HepG2 (cell line): Measurements from ENCODE around the gene TEFM. TPM values are rescaled to one million over a fixed set of nuclear protein-coding genes. Genes with fewer than 3 reads are reported as not detected.
A peak's percentile ranks its signal among the peaks of the same experiment; 100 is the strongest.

ENCODE experiments used
- ATAC-seq: fragments of 200-7000 bp; cut with Tn5 transposase; 3 replicates; pipeline ENCODE4 v1.9.1; 2020; ENCODE audit warnings: mild to moderate bottlenecking, moderate library complexity
- BruUV-seq: library from RNA; stranded (reverse); fragments of 400-500 nt; replicated peaks from 2 replicates; lab custom pipeline; 2021; lab: Mats Ljungman, UMichigan
- CTCF ChIA-PET: fragments of 300-600 bp; formaldehyde crosslinking; extraction: SDS; loops from one replicate; lab custom pipeline; 2021; ENCODE audit warnings: low total read pairs, inconsistent platforms, low intra/inter-chr PET ratio; lab: Yijun Ruan, JAX
- POLR2A ChIA-PET: fragments of 350-600 bp; sonication (Branson Sonifier 250); formaldehyde crosslinking; loops from one replicate; lab custom pipeline; 2020; ENCODE audit warnings: antibody characterized with exemption, inconsistent platforms; lab: Yijun Ruan, JAX
- DNase-seq: peaks from one replicate; pipeline ENCODE4 v3.0.0-alpha.2; 2015; ENCODE audit warnings: low spot score
- FAIRE-seq: peaks from 3 replicates; lab custom pipeline; 2011; peaks lifted over from hg19 to GRCh38; lab: Jason Lieb, UNC
- H2AFZ ChIP-seq: one replicate; pipeline ENCODE4 v1.6.1; 2011; ENCODE audit warnings: low read length, inconsistent platforms
- H3K27ac ChIP-seq: fragments of 300-600 bp; 3 replicates; pipeline ENCODE4 v1.8.0; 2011; ENCODE audit warnings: mixed run types, mild to moderate bottlenecking, mixed read lengths, low read length, inconsistent platforms; ENCODE audit not compliant: insufficient read depth; ENCODE audit errors: extremely low read length
- H3K27me3 ChIP-seq, 2 experiments: fragments of 200-600 bp in 1 of 2; 2 replicates in 1 of 2; 3 replicates in 1 of 2; pipeline versions ENCODE4 v1.6.0 to v1.8.0; 2011; ENCODE audit warnings: low read length in 2 of 2, mild to moderate bottlenecking in 2 of 2, moderate library complexity in 2 of 2, inconsistent platforms in 1 of 2; ENCODE audit not compliant: insufficient read depth in 2 of 2, control insufficient read depth in 1 of 2
- H3K36me3 ChIP-seq, 2 experiments: fragments of 200-600 bp in 1 of 2; replicated peaks in 1 of 2; 2 replicates in 1 of 2; 3 replicates in 1 of 2; pipeline versions ENCODE4 v1.5.1 to v1.8.0; 2011; ENCODE audit warnings: low read length in 2 of 2, inconsistent platforms in 1 of 2; ENCODE audit not compliant: insufficient read depth in 2 of 2, control insufficient read depth in 1 of 2
- H3K4me1 ChIP-seq: 2 replicates; pipeline ENCODE4 v1.5.1; 2012; ENCODE audit warnings: low read length, inconsistent platforms; ENCODE audit not compliant: insufficient read depth
- H3K4me2 ChIP-seq: 2 replicates; pipeline ENCODE4 v1.6.0; 2011; ENCODE audit warnings: low read depth, low read length, inconsistent platforms
- H3K4me3 ChIP-seq, 3 experiments: fragments of 200-600 bp in 1 of 3; sonication (generic), shearing (Covaris generic) in 1 of 3; replicated peaks in 1 of 3; 2 replicates each; pipeline ENCODE4 v1.5.1; 2011 to 2016; ENCODE audit warnings: low read length in 3 of 3, inconsistent platforms in 2 of 3, low read depth in 2 of 3, mild to moderate bottlenecking in 2 of 3, control low read depth in 1 of 3, mixed read lengths in 1 of 3; ENCODE audit not compliant: insufficient read depth in 1 of 3
- H3K79me2 ChIP-seq: one replicate; pipeline ENCODE4 v1.6.1; 2011; ENCODE audit warnings: low read length, inconsistent platforms; ENCODE audit not compliant: insufficient read depth
- H3K9ac ChIP-seq: 2 replicates; pipeline ENCODE4 v1.6.0; 2011; ENCODE audit warnings: mild to moderate bottlenecking, low read depth, low read length, inconsistent platforms; ENCODE audit not compliant: insufficient read depth
- H3K9me3 ChIP-seq: 2 replicates; pipeline ENCODE4 v1.5.1; 2012; ENCODE audit warnings: mild to moderate bottlenecking, low read length
- H4K20me1 ChIP-seq: 2 replicates; pipeline ENCODE4 v1.6.0; 2011; ENCODE audit warnings: inconsistent platforms, mild to moderate bottlenecking, low read length, moderate library complexity; ENCODE audit not compliant: insufficient read depth
- JUND ChIP-seq: sonication (generic); formaldehyde crosslinking; IDR thresholded peaks from 2 replicates; pipeline ENCODE4 v1.8.0; 2022; ENCODE audit warnings: mild to moderate bottlenecking, missing genetic modification reagents
- MAFF ChIP-seq: IDR thresholded peaks from 2 replicates; pipeline ENCODE4 v1.6.1; 2011; ENCODE audit warnings: low read depth, low read length, improper control_type of control experiment
- MAFK ChIP-seq, 2 experiments: IDR thresholded peaks in 1 of 2; conservative IDR thresholded peaks in 1 of 2; 2 replicates each; pipeline ENCODE4 v1.6.1; 2011; ENCODE audit warnings: improper control_type of control experiment in 2 of 2, low read length in 2 of 2
- MTA3 ChIP-seq: sonication (generic); formaldehyde crosslinking; IDR thresholded peaks from 2 replicates; pipeline ENCODE4 v1.4.0; 2020; ENCODE audit warnings: missing genetic modification reagents
- NFYB ChIP-seq: sonication (generic); formaldehyde crosslinking; IDR thresholded peaks from 2 replicates; pipeline ENCODE4 v1.4.0; 2020; ENCODE audit warnings: missing genetic modification reagents
- ZNF256 ChIP-seq: sonication (generic); formaldehyde crosslinking; conservative IDR thresholded peaks from 2 replicates; pipeline ENCODE4 v1.4.0; 2020; ENCODE audit warnings: missing genetic modification reagents
- ZNF569 ChIP-seq: sonication (generic); formaldehyde crosslinking; IDR thresholded peaks from 2 replicates; pipeline ENCODE4 v1.5.0; 2020; ENCODE audit warnings: mild to moderate bottlenecking, missing genetic modification reagents, moderate library complexity, borderline replicate concordance
- WGBS: methylation state at CpG from one replicate; pipeline ENCODE4 v1.1.6; 2017; ENCODE audit warnings: low lambda C conversion rate; 5-methylcytosine and 5-hydroxymethylcytosine counted together
- in situ Hi-C: cut with HindIII; loops from 2 replicates; pipeline ENCODE4 v1.10.0; 2017; ENCODE audit warnings: low pct_unique_long_range_greater_than_20kb; ENCODE audit not compliant: extremely low pct_ligation_motif_present
- intact Hi-C: fragments of 100-400 bp; cut with micrococcal nuclease; formaldehyde crosslinking; loops from one replicate; pipeline ENCODE4 v1.10.0; 2022; ENCODE audit not compliant: unreplicated experiment
- polyA plus RNA-seq, 8 experiments: library from polyadenylated mRNA; depleted of rRNA in 3 of 8; stranded (reverse) in 7 of 8; unstranded in 1 of 8; fragments of >200 nt; fragmentation: Illumina TruSeq in 4 of 8; extraction: Trizol in 4 of 8; gene quantifications; 2 replicates each; pipeline versions ENCODE4 v1.2.1 to v1.2.3, GENCODE V29; 2011 to 2016; ENCODE audit warnings: low read depth in 4 of 8, missing spikeins in 1 of 8, mixed read lengths in 1 of 8; ENCODE audit not compliant: insufficient read depth in 1 of 8
- total RNA-seq, 5 experiments: library from RNA; depleted of rRNA; stranded (reverse); fragments of >200 nt; fragmentation: Illumina TruSeq; extraction: Trizol; gene quantifications; 2 replicates each; pipeline ENCODE4 v1.2.3, GENCODE V29; 2016; ENCODE audit warnings: low read depth in 1 of 5
- TF ChIP-seq, protein P1 (sequence below): sonication (generic); formaldehyde crosslinking; IDR thresholded peaks from 2 replicates; pipeline ENCODE4 v1.5.0; 2020; ENCODE audit warnings: mild to moderate bottlenecking, missing genetic modification reagents
- TF ChIP-seq, protein P2 (sequence below): sonication (generic); formaldehyde crosslinking; IDR thresholded peaks from 2 replicates; pipeline ENCODE4 v1.4.0; 2020; ENCODE audit warnings: mild to moderate bottlenecking, missing genetic modification reagents

Gene TEFM
- total and polyA plus RNA-seq, 2 of the 13 experiments (the other 11 are each of a cell fraction or from before 2014, with no cell fraction given) = 7.0 to 20.0 TPM

DNA sequence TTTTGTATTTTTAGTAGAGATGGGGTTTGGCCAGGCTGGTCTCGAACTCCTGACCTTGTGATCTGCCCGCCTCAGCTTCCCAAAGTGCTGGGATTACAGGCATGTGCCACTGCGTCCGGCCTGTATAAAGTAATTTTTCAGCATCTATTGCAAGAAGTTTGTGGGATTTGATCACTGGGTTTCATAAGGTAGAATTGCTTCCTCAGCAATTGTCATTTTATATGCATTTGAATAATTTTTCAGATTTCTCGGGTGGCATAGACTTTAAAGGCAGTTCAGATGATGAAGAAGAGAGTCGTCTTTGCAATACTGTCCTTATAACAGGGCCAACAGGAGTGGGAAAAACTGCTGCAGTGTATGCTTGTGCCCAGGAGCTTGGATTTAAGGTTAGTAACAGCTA lies 37.0 kb downstream of the TEFM start:
- no peak for DNase-seq
- Histone ChIP-seq H3K27me3 (no peaks in the 10 kb centered on the region), H3K36me3 (peaks cover 6 to 45% of the 10 kb centered on the region in 2 experiments; a peak in 4 of 5 replicates), H3K9ac (no peak overlapping the region), H3K27ac (no peak overlapping the region), H3K79me2 (no peaks in the 10 kb centered on the region), H3K4me2 (no peak overlapping the region), H4K20me1 (no peaks in the 10 kb centered on the region), H2AFZ (no peak overlapping the region), H3K4me1 (no peaks in the 10 kb centered on the region), H3K9me3 (no peaks in the 10 kb centered on the region), H3K4me3 (no peak overlapping the region)
- WGBS = 95% methylated on average over 6 of the region's 6 CpGs
- no peak for ATAC-seq
- in situ Hi-C loops (no loop called here), intact Hi-C loops (no loop called here)
- no peak for TF ChIP-seq ZNF569 (CRISPR knock-in tag)
- TF ChIP-seq NFYB (CRISPR knock-in tag) = no peak
- peak; percentile 52 to 77; a peak in 3 of 4 replicates for TF ChIP-seq MAFK (conservative IDR thresholded peaks at IDR 0.05 in 1 of 2, IDR thresholded peaks at IDR 0.05 in 1 of 2; ENCODE audit: low read length in 2 of 2)
- no peak for TF ChIP-seq MTA3 (CRISPR knock-in tag)
- TF ChIP-seq MAFF = peak; percentile 53
- TF ChIP-seq ZNF256 (CRISPR knock-in tag) = no peak
- ChIA-PET POLR2A (no interaction called here), CTCF (no interaction called here)
- FAIRE-seq = no peak
- BruUV-seq = no TSS peak

DNA sequence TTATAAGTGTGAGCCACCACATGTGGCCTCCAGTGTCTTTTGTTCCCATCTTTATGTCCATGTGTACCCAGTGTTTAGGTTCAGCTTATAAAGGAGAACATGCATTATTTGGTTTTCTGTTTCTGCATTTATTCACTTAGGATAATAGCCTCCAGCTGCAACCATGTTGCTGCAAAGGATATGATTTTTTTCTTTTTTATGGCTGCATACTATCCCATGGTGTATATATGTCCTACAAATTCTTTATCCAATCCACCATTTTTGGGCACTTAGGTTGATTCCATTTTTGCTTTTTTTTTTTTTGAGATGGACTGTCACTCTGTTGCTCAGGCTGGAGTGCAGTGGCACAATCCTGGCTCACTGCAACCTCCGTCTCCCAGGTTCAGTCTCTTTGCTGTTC lies 41.4 kb downstream of the TEFM start:
- H3K4me2 ChIP-seq = no peak overlapping the region
- no peaks in the 10 kb centered on the region for H4K20me1 ChIP-seq
- FAIRE-seq = no peak
- H3K4me1 ChIP-seq = no peaks in the 10 kb centered on the region
- no peak for DNase-seq
- H2AFZ ChIP-seq = no peak overlapping the region
- H3K9me3 ChIP-seq = no peaks in the 10 kb centered on the region
- CTCF ChIA-PET = no interaction called here
- in situ Hi-C loops (no loop called here), intact Hi-C loops (no loop called here)
- no peaks in the 10 kb centered on the region for H3K79me2 ChIP-seq
- peaks cover 2 to 33% of the 10 kb centered on the region in 2 experiments; a peak in 4 of 5 replicates for H3K36me3 ChIP-seq
- 88% methylated on average over 1 of the region's 1 CpG for WGBS
- no peak overlapping the region for H3K9ac ChIP-seq
- no TSS peak for BruUV-seq
- no peak overlapping the region for H3K27ac ChIP-seq
- H3K27me3 ChIP-seq = no peaks in the 10 kb centered on the region
- H3K4me3 ChIP-seq = no peak overlapping the region
- no peak for ATAC-seq
- POLR2A ChIA-PET = no interaction called here
- TF ChIP-seq, protein P1, sequence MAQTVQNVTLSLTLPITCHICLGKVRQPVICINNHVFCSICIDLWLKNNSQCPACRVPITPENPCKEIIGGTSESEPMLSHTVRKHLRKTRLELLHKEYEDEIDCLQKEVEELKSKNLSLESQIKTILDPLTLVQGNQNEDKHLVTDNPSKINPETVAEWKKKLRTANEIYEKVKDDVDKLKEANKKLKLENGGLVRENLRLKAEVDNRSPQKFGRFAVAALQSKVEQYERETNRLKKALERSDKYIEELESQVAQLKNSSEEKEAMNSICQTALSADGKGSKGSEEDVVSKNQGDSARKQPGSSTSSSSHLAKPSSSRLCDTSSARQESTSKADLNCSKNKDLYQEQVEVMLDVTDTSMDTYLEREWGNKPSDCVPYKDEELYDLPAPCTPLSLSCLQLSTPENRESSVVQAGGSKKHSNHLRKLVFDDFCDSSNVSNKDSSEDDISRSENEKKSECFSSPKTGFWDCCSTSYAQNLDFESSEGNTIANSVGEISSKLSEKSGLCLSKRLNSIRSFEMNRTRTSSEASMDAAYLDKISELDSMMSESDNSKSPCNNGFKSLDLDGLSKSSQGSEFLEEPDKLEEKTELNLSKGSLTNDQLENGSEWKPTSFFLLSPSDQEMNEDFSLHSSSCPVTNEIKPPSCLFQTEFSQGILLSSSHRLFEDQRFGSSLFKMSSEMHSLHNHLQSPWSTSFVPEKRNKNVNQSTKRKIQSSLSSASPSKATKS (CRISPR knock-in tag) = no peak
- TF ChIP-seq JUND (CRISPR knock-in tag) = no peak
- TF ChIP-seq, protein P2, sequence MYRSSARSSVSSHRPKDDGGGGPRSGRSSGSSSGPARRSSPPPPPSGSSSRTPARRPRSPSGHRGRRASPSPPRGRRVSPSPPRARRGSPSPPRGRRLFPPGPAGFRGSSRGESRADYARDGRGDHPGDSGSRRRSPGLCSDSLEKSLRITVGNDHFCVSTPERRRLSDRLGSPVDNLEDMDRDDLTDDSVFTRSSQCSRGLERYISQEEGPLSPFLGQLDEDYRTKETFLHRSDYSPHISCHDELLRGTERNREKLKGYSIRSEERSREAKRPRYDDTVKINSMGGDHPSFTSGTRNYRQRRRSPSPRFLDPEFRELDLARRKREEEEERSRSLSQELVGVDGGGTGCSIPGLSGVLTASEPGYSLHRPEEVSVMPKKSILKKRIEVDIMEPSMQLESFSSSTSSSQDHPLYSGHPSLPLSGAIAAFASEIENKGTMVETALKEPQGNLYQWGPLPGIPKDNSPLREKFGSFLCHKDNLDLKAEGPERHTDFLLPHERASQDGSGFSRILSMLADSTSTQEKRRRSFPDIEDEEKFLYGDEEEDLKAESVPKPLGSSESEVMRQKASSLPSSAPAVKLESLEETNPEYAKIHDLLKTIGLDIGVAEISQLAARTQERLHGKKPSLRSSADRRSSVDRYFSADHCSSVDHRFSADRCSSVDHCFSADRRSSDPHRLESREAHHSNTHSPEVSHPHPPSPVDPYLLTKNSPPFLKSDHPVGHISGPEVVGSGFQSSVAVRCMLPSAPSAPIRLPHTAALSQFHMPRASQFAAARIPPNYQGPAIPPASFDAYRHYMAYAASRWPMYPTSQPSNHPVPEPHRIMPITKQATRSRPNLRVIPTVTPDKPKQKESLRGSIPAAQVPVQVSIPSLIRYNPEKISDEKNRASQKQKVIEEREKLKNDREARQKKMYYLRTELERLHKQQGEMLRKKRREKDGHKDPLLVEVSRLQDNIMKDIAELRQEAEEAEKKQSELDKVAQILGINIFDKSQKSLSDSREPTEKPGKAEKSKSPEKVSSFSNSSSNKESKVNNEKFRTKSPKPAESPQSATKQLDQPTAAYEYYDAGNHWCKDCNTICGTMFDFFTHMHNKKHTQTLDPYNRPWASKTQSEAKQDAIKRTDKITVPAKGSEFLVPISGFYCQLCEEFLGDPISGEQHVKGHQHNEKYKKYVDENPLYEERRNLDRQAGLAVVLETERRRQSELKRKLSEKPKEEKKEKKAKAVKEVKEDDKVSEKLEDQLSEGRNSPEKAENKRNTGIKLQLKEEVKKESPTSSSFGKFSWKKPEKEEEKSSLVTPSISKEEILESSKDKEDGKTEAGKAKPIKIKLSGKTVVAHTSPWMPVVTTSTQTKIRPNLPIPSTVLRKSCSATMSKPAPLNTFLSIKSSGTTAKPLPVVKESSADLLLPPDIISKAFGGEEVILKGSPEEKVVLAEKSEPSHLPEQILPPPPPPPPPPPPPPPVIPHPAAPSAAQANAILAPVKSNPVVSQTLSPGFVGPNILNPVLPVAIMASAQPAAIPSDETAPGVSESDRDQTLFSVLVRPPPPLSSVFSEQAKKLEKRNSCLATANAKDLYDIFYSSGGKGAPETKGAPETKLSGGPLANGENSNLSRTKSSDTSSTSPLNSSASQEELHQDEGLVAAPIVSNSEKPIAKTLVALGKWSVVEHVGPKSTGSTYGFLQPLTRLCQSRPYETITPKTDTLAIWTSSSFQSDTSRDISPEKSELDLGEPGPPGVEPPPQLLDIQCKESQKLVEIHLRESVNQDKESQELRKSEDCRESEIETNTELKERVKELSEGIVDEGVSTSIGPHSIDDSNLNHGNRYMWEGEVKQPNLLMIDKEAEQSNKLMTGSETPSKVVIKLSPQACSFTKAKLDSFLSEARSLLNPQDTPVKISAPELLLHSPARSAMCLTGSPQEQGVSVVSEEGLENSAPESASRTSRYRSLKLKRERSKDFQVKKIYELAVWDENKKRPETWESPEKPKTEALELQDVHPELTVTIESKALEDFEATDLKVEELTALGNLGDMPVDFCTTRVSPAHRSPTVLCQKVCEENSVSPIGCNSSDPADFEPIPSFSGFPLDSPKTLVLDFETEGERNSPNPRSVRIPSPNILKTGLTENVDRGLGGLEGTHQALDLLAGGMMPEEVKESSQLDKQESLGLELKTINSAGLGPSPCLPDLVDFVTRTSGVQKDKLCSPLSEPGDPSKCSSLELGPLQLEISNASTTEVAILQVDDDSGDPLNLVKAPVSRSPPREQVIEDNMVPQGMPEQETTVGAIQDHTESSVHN (CRISPR knock-in tag) = no peak
